Measurements from ENCODE around the gene MLH1. TPM values are rescaled to one million over a fixed set of nuclear protein-coding genes. Genes with fewer than 3 reads are reported as not detected.

MLH1 gene
- total RNA-seq, 4 donors from 2014 or later = 27.9 to 59.0 (median 36.3) TPM

- no peak for DNase-seq (ENCODE audit: extremely low spot score)
- H3K36me3 ChIP-seq = no peaks in the 10 kb centered on the region
- TF ChIP-seq CTCF (IDR thresholded peaks at IDR 0.05) (no peak), EP300 (IDR thresholded peaks at IDR 0.05) (no peak), POLR2AphosphoS5 (IDR thresholded peaks at IDR 0.05) (no peak), POLR2A (IDR thresholded peaks at IDR 0.05; ENCODE audit: low read depth) (no peak)
- peaks cover 0 to 3% (median 0%) of the 10 kb centered on the region in 4 donors for H3K4me1 ChIP-seq
- no peaks in the 10 kb centered on the region for H3K27me3 ChIP-seq
- no peak overlapping the region for H3K4me3 ChIP-seq
- intact Hi-C loops (cut with DNase I) = no loop called here
- H3K27ac ChIP-seq (replicated peaks in 1 of 4) = no peak overlapping the region
- H3K9me3 ChIP-seq = no peaks in the 10 kb centered on the region
These were observed 28.5 kb upstream of the MLH1 start for GRCh38 chr3:36964817-36965216.

DNA sequence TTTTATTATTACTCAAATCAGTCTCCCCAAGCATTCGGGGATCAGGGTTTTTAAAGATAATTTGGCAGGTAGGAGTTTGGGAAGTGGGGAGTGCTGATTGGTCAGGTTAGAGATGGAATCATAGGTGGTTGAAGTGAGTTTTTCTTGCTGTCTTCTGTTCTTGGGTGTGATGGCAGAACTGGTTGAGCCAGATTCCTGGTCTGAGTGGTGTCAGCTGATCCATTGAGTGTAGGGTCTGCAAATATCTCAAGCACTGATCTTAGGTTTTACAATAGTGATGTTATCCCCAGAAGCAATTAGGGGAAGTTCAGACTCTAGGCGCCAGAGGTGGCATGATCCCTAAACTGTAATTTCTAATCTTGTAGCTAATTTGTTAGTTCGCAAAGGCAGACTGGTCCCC is 27.9 kb upstream of the MLH1 start:
- DNase-seq (ENCODE audit: extremely low spot score) = no peak
- Histone ChIP-seq H3K27ac (replicated peaks in 1 of 4) (no peak overlapping the region), H3K4me1 (peaks cover 0 to 3% (median 0%) of the 10 kb centered on the region in 4 donors), H3K27me3 (no peaks in the 10 kb centered on the region), H3K36me3 (no peaks in the 10 kb centered on the region), H3K9me3 (no peaks in the 10 kb centered on the region), H3K4me3 (no peak overlapping the region)
- intact Hi-C loops (cut with DNase I) = no loop called here
- WGBS = 78% methylated on average over 3 of the region's 3 CpGs
- TF ChIP-seq EP300 (IDR thresholded peaks at IDR 0.05) = no peak

DNA sequence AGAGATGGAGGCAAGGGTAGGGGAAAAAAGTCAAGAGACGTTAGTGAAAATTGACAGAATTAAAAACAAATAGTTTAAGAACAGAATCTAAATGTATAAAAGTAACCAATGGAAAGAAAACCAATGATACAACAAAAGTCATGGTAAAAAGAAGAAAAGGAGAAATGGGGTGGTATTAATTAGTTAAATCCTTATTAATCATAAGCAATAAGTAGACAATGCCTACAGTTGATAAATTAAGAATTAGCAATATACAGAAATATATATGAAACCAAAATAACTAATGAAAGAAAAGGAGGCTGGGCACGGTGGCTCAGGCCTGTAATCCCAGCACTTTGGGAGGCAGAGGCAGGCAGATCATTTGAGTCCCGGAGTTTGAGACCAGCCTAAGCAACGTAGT is 24.2 kb upstream of the MLH1 start:
- no peak for DNase-seq (ENCODE audit: extremely low spot score)
- peaks cover 0 to 3% (median 0%) of the 10 kb centered on the region in 4 donors for H3K4me1 ChIP-seq
- H3K27me3 ChIP-seq = no peaks in the 10 kb centered on the region
- WGBS = 85% methylated on average over 4 of the region's 4 CpGs
- no peaks in the 10 kb centered on the region for H3K9me3 ChIP-seq
- intact Hi-C loops (cut with DNase I) = no loop called here
- no peaks in the 10 kb centered on the region for H3K36me3 ChIP-seq
- TF ChIP-seq CTCF (IDR thresholded peaks at IDR 0.05) (no peak), POLR2AphosphoS5 (IDR thresholded peaks at IDR 0.05) (no peak), EP300 (IDR thresholded peaks at IDR 0.05) (no peak)
- no peak overlapping the region for H3K27ac ChIP-seq (replicated peaks in 1 of 4)
- no peak overlapping the region for H3K4me3 ChIP-seq

GRCh38 chr3:36969540-36970432 is 23.5 kb upstream of the MLH1 start:
- intact Hi-C loops (cut with DNase I) = no loop called here
- Histone ChIP-seq H3K4me1 (peaks cover 0 to 3% (median 0%) of the 10 kb centered on the region in 4 donors), H3K27me3 (no peaks in the 10 kb centered on the region), H3K36me3 (no peaks in the 10 kb centered on the region), H3K4me3 (no peak overlapping the region), H3K27ac (replicated peaks in 1 of 4) (no peak overlapping the region), H3K9me3 (no peaks in the 10 kb centered on the region)
- TF ChIP-seq POLR2A (IDR thresholded peaks at IDR 0.05; ENCODE audit: low read depth) (no peak), EP300 (IDR thresholded peaks at IDR 0.05) (no peak), CTCF (IDR thresholded peaks at IDR 0.05) (no peak), POLR2AphosphoS5 (IDR thresholded peaks at IDR 0.05) (no peak)
- WGBS = 45% methylated on average over 4 of the region's 4 CpGs
- no peak for DNase-seq (ENCODE audit: extremely low spot score)

- 95% methylated on average over 2 of the region's 2 CpGs for WGBS
- H3K36me3 ChIP-seq = peaks cover 0 to 7% (median 3%) of the 10 kb centered on the region in 4 donors
- H3K27me3 ChIP-seq = no peaks in the 10 kb centered on the region
- peaks cover 0 to 3% (median 0%) of the 10 kb centered on the region in 4 donors for H3K4me1 ChIP-seq
- intact Hi-C loops (cut with DNase I) = no loop called here
- H3K9me3 ChIP-seq = no peaks in the 10 kb centered on the region
- DNase-seq (ENCODE audit: extremely low spot score) = no peak
- no peak overlapping the region for H3K4me3 ChIP-seq
- TF ChIP-seq CTCF (IDR thresholded peaks at IDR 0.05) (no peak), POLR2AphosphoS5 (IDR thresholded peaks at IDR 0.05) (no peak), POLR2A (IDR thresholded peaks at IDR 0.05; ENCODE audit: low read depth) (no peak), EP300 (IDR thresholded peaks at IDR 0.05) (no peak)
- H3K27ac ChIP-seq (replicated peaks in 1 of 4) = no peak overlapping the region
These were observed 21.2 kb upstream of the MLH1 start for GRCh38 chr3:36972163-36972562.
